Glutamatergic neuron (in vitro differentiated cells): ENCODE measurements around the gene LNP1. TPM values are rescaled to one million over a fixed set of nuclear protein-coding genes. Genes with fewer than 3 reads are reported as not detected.

Source experiments
- DNase-seq: peaks from one replicate; pipeline ENCODE4 v3.0.0; 2022
- H3K27ac Mint-ChIP-seq: one replicate; pipeline ENCODE4 v1.8.0; 2020; ENCODE audit warnings: mild to moderate bottlenecking, mixed read lengths, inconsistent platforms; ENCODE audit not compliant: unreplicated experiment
- H3K27me3 Mint-ChIP-seq: one replicate; pipeline ENCODE4 v1.8.0; 2020; ENCODE audit warnings: mild to moderate bottlenecking, moderate library complexity, mixed read lengths, inconsistent platforms; ENCODE audit not compliant: unreplicated experiment
- H3K36me3 Mint-ChIP-seq: one replicate; pipeline ENCODE4 v1.8.0; 2020; ENCODE audit warnings: mild to moderate bottlenecking, mixed read lengths, inconsistent platforms; ENCODE audit not compliant: unreplicated experiment
- H3K4me1 Mint-ChIP-seq: one replicate; pipeline ENCODE4 v1.8.0; 2020; ENCODE audit warnings: mild to moderate bottlenecking, low read depth, mixed read lengths, inconsistent platforms; ENCODE audit not compliant: unreplicated experiment
- H3K4me3 Mint-ChIP-seq: one replicate; pipeline ENCODE4 v1.8.0; 2020; ENCODE audit warnings: mild to moderate bottlenecking, mixed read lengths, inconsistent platforms; ENCODE audit not compliant: unreplicated experiment
- H3K9me3 Mint-ChIP-seq: one replicate; pipeline ENCODE4 v1.8.0; 2020; ENCODE audit warnings: mild to moderate bottlenecking, moderate library complexity, mixed read lengths, inconsistent platforms; ENCODE audit not compliant: unreplicated experiment
- CTCF ChIP-seq: fragments of 200-600 bp; sonication (generic); IDR thresholded peaks from one replicate; pipeline ENCODE4 v1.5.0; 2021; ENCODE audit not compliant: partially characterized antibody, unreplicated experiment
- total RNA-seq: library from RNA; stranded (reverse); fragmentation: NEBNext Ultra II Directional; extraction: Animal tissue kit (Norgen Biotek cat#: 25700); gene quantifications from one replicate; pipeline ENCODE4 v1.2.1, GENCODE V29; 2021; ENCODE audit not compliant: unreplicated experiment

Gene LNP1
- total RNA-seq, 1 donor from 2014 or later = 2.0 TPM

- Mint-ChIP-seq H3K36me3 (peaks cover 3% of the 10 kb centered on the region), H3K4me1 (no peaks in the 10 kb centered on the region), H3K27me3 (peaks cover 2% of the 10 kb centered on the region), H3K9me3 (no peaks in the 10 kb centered on the region), H3K4me3 (no peak overlapping the region), H3K27ac (no peak overlapping the region)
- DNase-seq = no peak
- no peak for TF ChIP-seq CTCF
These were observed 14.8 kb upstream of the LNP1 start for GRCh38 chr3:100386437-100387074.

- peaks cover 3% of the 10 kb centered on the region for H3K36me3 Mint-ChIP-seq
- H3K9me3 Mint-ChIP-seq = no peaks in the 10 kb centered on the region
- H3K4me3 Mint-ChIP-seq = no peak overlapping the region
- H3K4me1 Mint-ChIP-seq = no peaks in the 10 kb centered on the region
- peaks cover 2% of the 10 kb centered on the region for H3K27me3 Mint-ChIP-seq
- TF ChIP-seq CTCF = no peak
- no peak for DNase-seq
- H3K27ac Mint-ChIP-seq = no peak overlapping the region
These were observed 12.3 kb upstream of the LNP1 start for GRCh38 chr3:100389025-100389424.

- H3K27ac Mint-ChIP-seq = no peak overlapping the region
- TF ChIP-seq CTCF = no peak
- H3K36me3 Mint-ChIP-seq = no peaks in the 10 kb centered on the region
- no peak overlapping the region for H3K4me3 Mint-ChIP-seq
- H3K4me1 Mint-ChIP-seq = peaks cover 6% of the 10 kb centered on the region
- no peaks in the 10 kb centered on the region for H3K27me3 Mint-ChIP-seq
- H3K9me3 Mint-ChIP-seq = peaks cover 2% of the 10 kb centered on the region
- DNase-seq = no peak
These were observed 5.5 kb upstream of the LNP1 start for GRCh38 chr3:100395679-100396431.

GRCh38 chr3:100396967-100397366, 4.4 kb upstream of the LNP1 start:
- no peak for DNase-seq
- Mint-ChIP-seq H3K27me3 (no peaks in the 10 kb centered on the region), H3K4me1 (peaks cover 6% of the 10 kb centered on the region), H3K9me3 (peaks cover 2% of the 10 kb centered on the region), H3K27ac (no peak overlapping the region), H3K36me3 (no peaks in the 10 kb centered on the region), H3K4me3 (no peak overlapping the region)
- TF ChIP-seq CTCF = no peak
